ENCODE data around the gene LINGO4.
A peak's percentile ranks its signal among the peaks of the same experiment; 100 is the strongest.

LINGO4 gene

GRCh38 chr1:151790071-151790939 is 14.9 kb downstream of the LINGO4 start, which contains the start of gene TDRKH:
Gene TDRKH (minus strand): TSS chr1:151790500. CDS start chr1:151783022, 7,478 bp downstream.
- Histone ChIP-seq H3K36me3 (ENCODE audit: insufficient read depth, low read length) (no peaks in the 10 kb centered on the region), H3K4me3 (ENCODE audit: low read length, poor library complexity, severe bottlenecking) (peak within 1 kb of the TSS; percentile 92), H3K4me1 (ENCODE audit: insufficient read depth, low read length, poor library complexity, severe bottlenecking) (peaks cover 17% of the 10 kb centered on the region), H3K9me2 (replicated peaks; ENCODE audit: low read depth, low read length) (no peaks in the 10 kb centered on the region), H2AFZ (ENCODE audit: low read length) (peak within 1 kb of the TSS; percentile 94), H3K4me2 (ENCODE audit: low read depth, low read length, poor library complexity, severe bottlenecking) (peak within 1 kb of the TSS; percentile 97), H4K20me1 (ENCODE audit: insufficient read depth, low read length, poor library complexity, severe bottlenecking) (no peaks in the 10 kb centered on the region), H3K9ac (ENCODE audit: low read depth, low read length, poor library complexity, severe bottlenecking) (peak within 1 kb of the TSS; percentile 66), H3F3A (ENCODE audit: low read depth) (no peaks in the 10 kb centered on the region), H3K27me3 (ENCODE audit: insufficient read depth, low read length, poor library complexity, severe bottlenecking) (no peaks in the 10 kb centered on the region), H3K9me3 (ENCODE audit: insufficient read depth, low read depth, low read length) (no peaks in the 10 kb centered on the region), H3K79me2 (ENCODE audit: insufficient read depth, low read length) (peaks cover 9% of the 10 kb centered on the region; the same call in 1 of the 2 replicates)
- peak; percentile 42 for TF ChIP-seq CTCF (conservative IDR thresholded peaks at IDR 0.05; ENCODE audit: low read length)
- TF ChIP-seq EZH2phosphoT487 (IDR thresholded peaks at IDR 0.05; ENCODE audit: borderline replicate concordance), result no peak

- H3K4me3 ChIP-seq (ENCODE audit: low read length, poor library complexity, severe bottlenecking), result no peak overlapping the region
- H4K20me1 ChIP-seq (ENCODE audit: insufficient read depth, low read length, poor library complexity, severe bottlenecking), result no peaks in the 10 kb centered on the region
- no peak overlapping the region for H3K4me2 ChIP-seq (ENCODE audit: low read depth, low read length, poor library complexity, severe bottlenecking)
- H3K9me2 ChIP-seq (replicated peaks; ENCODE audit: low read depth, low read length), result no peaks in the 10 kb centered on the region
- TF ChIP-seq CTCF (conservative IDR thresholded peaks at IDR 0.05; ENCODE audit: low read length) (no peak), EZH2phosphoT487 (IDR thresholded peaks at IDR 0.05; ENCODE audit: borderline replicate concordance) (no peak)
- no peak overlapping the region for H2AFZ ChIP-seq (ENCODE audit: low read length)
- H3K9ac ChIP-seq (ENCODE audit: low read depth, low read length, poor library complexity, severe bottlenecking), result no peak overlapping the region
- no peaks in the 10 kb centered on the region for H3F3A ChIP-seq (ENCODE audit: low read depth)
- peaks cover 9% of the 10 kb centered on the region; the same call in 1 of the 2 replicates for H3K79me2 ChIP-seq (ENCODE audit: insufficient read depth, low read length)
- H3K27me3 ChIP-seq (ENCODE audit: insufficient read depth, low read length, poor library complexity, severe bottlenecking), result no peaks in the 10 kb centered on the region
- peaks cover 17% of the 10 kb centered on the region for H3K4me1 ChIP-seq (ENCODE audit: insufficient read depth, low read length, poor library complexity, severe bottlenecking)
- no peaks in the 10 kb centered on the region for H3K36me3 ChIP-seq (ENCODE audit: insufficient read depth, low read length)
- no peaks in the 10 kb centered on the region for H3K9me3 ChIP-seq (ENCODE audit: insufficient read depth, low read depth, low read length)
These were observed 17.5 kb downstream of the LINGO4 start for GRCh38 chr1:151787689-151788088.

- no peaks in the 10 kb centered on the region for H3K79me2 ChIP-seq (ENCODE audit: insufficient read depth, low read length)
- TF ChIP-seq CTCF (conservative IDR thresholded peaks at IDR 0.05; ENCODE audit: low read length) (no peak), EZH2phosphoT487 (IDR thresholded peaks at IDR 0.05; ENCODE audit: borderline replicate concordance) (no peak)
- H3K27me3 ChIP-seq (ENCODE audit: insufficient read depth, low read length, poor library complexity, severe bottlenecking), result no peaks in the 10 kb centered on the region
- H3K4me3 ChIP-seq (ENCODE audit: low read length, poor library complexity, severe bottlenecking), result no peak overlapping the region
- H3K9ac ChIP-seq (ENCODE audit: low read depth, low read length, poor library complexity, severe bottlenecking), result no peak overlapping the region
- no peak overlapping the region for H2AFZ ChIP-seq (ENCODE audit: low read length)
- H4K20me1 ChIP-seq (ENCODE audit: insufficient read depth, low read length, poor library complexity, severe bottlenecking), result no peaks in the 10 kb centered on the region
- no peak overlapping the region for H3K4me2 ChIP-seq (ENCODE audit: low read depth, low read length, poor library complexity, severe bottlenecking)
- H3K36me3 ChIP-seq (ENCODE audit: insufficient read depth, low read length), result no peaks in the 10 kb centered on the region
- no peaks in the 10 kb centered on the region for H3K4me1 ChIP-seq (ENCODE audit: insufficient read depth, low read length, poor library complexity, severe bottlenecking)
- H3F3A ChIP-seq (ENCODE audit: low read depth), result no peaks in the 10 kb centered on the region
- no peaks in the 10 kb centered on the region for H3K9me2 ChIP-seq (replicated peaks; ENCODE audit: low read depth, low read length)
- H3K9me3 ChIP-seq (ENCODE audit: insufficient read depth, low read depth, low read length), result no peaks in the 10 kb centered on the region
These were observed 21.4 kb downstream of the LINGO4 start for GRCh38 chr1:151783796-151784195.

Measured in Loucy (cell line).